ENCODE measurements around the gene MIEF1. TPM values are rescaled to one million over a fixed set of nuclear protein-coding genes. Genes with fewer than 3 reads are reported as not detected.
A peak's percentile ranks its signal among the peaks of the same experiment; 100 is the strongest.

The MIEF1 gene
- total RNA-seq, 1 experiment from 2014 or later = 29.9 TPM

DNA sequence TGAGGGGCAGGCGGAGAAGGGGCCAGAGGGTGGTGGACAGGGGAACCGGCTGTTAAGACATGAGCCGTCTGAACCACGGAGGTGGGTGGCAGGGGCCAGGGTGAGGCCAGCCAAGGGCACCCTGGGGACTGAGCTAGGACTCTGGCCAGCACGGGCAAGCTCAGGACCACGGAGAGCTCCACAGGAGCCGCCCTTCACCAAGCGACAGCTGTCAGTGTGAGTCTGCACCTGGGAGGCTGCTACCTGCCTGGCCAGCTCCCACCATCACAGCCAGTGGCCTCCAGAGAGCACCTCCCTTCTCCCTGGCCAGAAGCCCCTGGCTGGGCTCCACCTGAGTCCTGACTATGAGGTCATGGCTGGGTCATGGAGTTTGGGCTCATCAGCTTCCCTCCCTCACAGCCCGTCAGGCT lies 23.6 kb upstream of the MIEF1 start:
- no peaks in the 10 kb centered on the region for H3K27me3 ChIP-seq (ENCODE audit: control insufficient read depth, insufficient read depth, low read length)
- ChIA-PET POLR2A (interaction anchor here (0.6 kb wide), 2 partner anchors 15 to 32 kb away, joined by 3 to 4 read pairs; no protein-coding TSS in a partner anchor), CTCF (no interaction called here)
- DNase-seq (ENCODE audit: low read depth, low spot score) = no peak
- TF ChIP-seq, protein P1, sequence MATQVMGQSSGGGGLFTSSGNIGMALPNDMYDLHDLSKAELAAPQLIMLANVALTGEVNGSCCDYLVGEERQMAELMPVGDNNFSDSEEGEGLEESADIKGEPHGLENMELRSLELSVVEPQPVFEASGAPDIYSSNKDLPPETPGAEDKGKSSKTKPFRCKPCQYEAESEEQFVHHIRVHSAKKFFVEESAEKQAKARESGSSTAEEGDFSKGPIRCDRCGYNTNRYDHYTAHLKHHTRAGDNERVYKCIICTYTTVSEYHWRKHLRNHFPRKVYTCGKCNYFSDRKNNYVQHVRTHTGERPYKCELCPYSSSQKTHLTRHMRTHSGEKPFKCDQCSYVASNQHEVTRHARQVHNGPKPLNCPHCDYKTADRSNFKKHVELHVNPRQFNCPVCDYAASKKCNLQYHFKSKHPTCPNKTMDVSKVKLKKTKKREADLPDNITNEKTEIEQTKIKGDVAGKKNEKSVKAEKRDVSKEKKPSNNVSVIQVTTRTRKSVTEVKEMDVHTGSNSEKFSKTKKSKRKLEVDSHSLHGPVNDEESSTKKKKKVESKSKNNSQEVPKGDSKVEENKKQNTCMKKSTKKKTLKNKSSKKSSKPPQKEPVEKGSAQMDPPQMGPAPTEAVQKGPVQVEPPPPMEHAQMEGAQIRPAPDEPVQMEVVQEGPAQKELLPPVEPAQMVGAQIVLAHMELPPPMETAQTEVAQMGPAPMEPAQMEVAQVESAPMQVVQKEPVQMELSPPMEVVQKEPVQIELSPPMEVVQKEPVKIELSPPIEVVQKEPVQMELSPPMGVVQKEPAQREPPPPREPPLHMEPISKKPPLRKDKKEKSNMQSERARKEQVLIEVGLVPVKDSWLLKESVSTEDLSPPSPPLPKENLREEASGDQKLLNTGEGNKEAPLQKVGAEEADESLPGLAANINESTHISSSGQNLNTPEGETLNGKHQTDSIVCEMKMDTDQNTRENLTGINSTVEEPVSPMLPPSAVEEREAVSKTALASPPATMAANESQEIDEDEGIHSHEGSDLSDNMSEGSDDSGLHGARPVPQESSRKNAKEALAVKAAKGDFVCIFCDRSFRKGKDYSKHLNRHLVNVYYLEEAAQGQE (IDR thresholded peaks at IDR 0.05; ENCODE audit: insufficient read depth in 1 of 2, low read depth in 2 of 2, low read length in 1 of 2) = peak; percentile 93 to 96
- TF ChIP-seq POLR2AphosphoS5 (IDR thresholded peaks at IDR 0.05; ENCODE audit: low read depth, low read length) (no peak), TCF7L2 (IDR thresholded peaks at IDR 0.05; ENCODE audit: low read depth, low read length) (no peak)
- no peaks in the 10 kb centered on the region for H3K9me3 ChIP-seq (ENCODE audit: control insufficient read depth, insufficient read depth, low read depth, low read length)
- no peak overlapping the region for H3K4me3 ChIP-seq (ENCODE audit: low read depth in 2 of 2, low read length in 2 of 2)
- no peaks in the 10 kb centered on the region for H3K36me3 ChIP-seq (ENCODE audit: control insufficient read depth, insufficient read depth, low read length)
- H3K27ac ChIP-seq (ENCODE audit: low read length) = no peak overlapping the region
- in situ Hi-C loops (cut with HindIII; ENCODE audit: low pct_unique_long_range_greater_than_20kb, low sequenced_read_pairs) (no loop called here), intact Hi-C loops (cut with micrococcal nuclease; ENCODE audit: unreplicated experiment) (no loop called here)
- ATAC-seq = no peak
- BruUV-seq (replicated peaks) = no TSS peak
- no peaks in the 10 kb centered on the region for H3K4me1 ChIP-seq (ENCODE audit: control insufficient read depth, insufficient read depth, low read length)

DNA sequence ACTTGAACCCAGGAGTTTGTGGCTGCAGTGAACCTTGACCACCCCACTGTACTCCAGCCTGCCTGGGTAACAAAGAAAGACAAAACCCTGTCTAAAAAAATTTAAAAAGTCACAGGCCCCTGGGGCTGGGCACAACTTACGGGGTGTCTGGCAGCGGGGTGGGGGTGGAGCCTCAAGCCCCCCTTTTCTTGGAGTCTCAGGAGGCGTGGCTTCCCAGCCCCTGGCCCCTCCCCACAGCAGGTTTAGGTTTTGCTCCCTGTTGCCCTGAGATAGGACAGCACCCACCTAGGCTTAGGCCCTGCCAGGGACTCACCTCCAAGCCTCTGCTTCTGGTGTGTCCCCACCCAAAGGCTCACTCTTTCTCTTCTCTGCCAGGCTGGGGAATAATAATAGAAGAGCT lies 22.8 kb upstream of the MIEF1 start:
- POLR2A ChIA-PET = no interaction called here
- H3K27ac ChIP-seq (ENCODE audit: low read length) = no peak overlapping the region
- BruUV-seq (replicated peaks) = no TSS peak
- CTCF ChIA-PET = no interaction called here
- no peaks in the 10 kb centered on the region for H3K9me3 ChIP-seq (ENCODE audit: control insufficient read depth, insufficient read depth, low read depth, low read length)
- H3K27me3 ChIP-seq (ENCODE audit: control insufficient read depth, insufficient read depth, low read length) = no peaks in the 10 kb centered on the region
- H3K36me3 ChIP-seq (ENCODE audit: control insufficient read depth, insufficient read depth, low read length) = no peaks in the 10 kb centered on the region
- H3K4me1 ChIP-seq (ENCODE audit: control insufficient read depth, insufficient read depth, low read length) = no peaks in the 10 kb centered on the region
- ATAC-seq (no peak), DNase-seq (ENCODE audit: low read depth, low spot score) (no peak)
- H3K4me3 ChIP-seq (ENCODE audit: low read depth in 2 of 2, low read length in 2 of 2) = no peak overlapping the region
- TF ChIP-seq SIN3A (IDR thresholded peaks at IDR 0.05; ENCODE audit: borderline replicate concordance, insufficient read depth, low read depth, low read length) (no peak), CTCF (IDR thresholded peaks at IDR 0.05) (no peak), POLR2AphosphoS5 (IDR thresholded peaks at IDR 0.05; ENCODE audit: low read depth, low read length) (no peak), TCF7L2 (IDR thresholded peaks at IDR 0.05; ENCODE audit: low read depth, low read length) (no peak)
- TF ChIP-seq, protein P1 (IDR thresholded peaks at IDR 0.05; ENCODE audit: insufficient read depth in 1 of 2, low read depth in 2 of 2, low read length in 1 of 2) = no peak
- in situ Hi-C loops (cut with HindIII; ENCODE audit: low pct_unique_long_range_greater_than_20kb, low sequenced_read_pairs) (no loop called here), intact Hi-C loops (cut with micrococcal nuclease; ENCODE audit: unreplicated experiment) (no loop called here)

Measured in Panc1 (cell line).